ENCODE data around the gene SESN1.
A peak's percentile ranks its signal among the peaks of the same experiment; 100 is the strongest.

SESN1 gene

DNA sequence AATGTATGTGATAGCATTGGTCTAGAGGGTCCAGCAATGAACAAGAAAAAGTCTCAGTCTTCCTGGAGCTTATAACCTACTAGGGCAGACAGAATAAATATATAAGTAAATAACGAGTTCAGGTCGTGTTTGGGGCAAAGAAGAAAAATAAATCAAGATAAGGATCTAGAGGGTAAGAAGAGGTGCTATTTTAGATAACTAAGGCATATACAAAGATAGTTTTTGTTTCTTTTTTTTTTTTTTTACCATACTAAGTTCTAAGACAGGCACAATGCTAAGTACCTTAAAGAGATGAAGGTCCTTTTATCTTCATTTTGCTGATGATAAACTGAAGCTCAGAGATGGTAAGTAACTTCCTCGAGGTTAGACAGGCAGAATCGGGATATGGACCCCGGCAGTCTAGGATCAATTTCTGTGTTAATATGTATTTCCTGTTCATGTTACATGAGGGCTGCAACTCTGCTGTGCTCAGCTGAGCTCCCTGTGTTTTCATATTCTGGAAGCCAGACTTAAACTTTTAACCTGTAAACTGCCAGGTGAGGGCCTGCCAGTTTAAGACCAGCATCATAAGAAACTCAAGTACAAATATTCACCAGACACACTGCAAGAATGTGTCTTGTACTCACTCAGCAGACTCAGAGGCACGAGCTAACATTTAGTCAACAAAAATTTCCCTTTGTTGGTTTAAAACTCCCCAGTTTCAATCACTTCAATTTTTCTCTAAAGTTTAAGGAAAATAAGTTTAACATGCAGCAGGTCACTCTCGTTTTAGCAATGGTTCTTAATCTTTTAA is 23.3 kb downstream of the SESN1 start:
- no peak for DNase-seq (ENCODE audit: low spot score)
- TF ChIP-seq, protein P1, sequence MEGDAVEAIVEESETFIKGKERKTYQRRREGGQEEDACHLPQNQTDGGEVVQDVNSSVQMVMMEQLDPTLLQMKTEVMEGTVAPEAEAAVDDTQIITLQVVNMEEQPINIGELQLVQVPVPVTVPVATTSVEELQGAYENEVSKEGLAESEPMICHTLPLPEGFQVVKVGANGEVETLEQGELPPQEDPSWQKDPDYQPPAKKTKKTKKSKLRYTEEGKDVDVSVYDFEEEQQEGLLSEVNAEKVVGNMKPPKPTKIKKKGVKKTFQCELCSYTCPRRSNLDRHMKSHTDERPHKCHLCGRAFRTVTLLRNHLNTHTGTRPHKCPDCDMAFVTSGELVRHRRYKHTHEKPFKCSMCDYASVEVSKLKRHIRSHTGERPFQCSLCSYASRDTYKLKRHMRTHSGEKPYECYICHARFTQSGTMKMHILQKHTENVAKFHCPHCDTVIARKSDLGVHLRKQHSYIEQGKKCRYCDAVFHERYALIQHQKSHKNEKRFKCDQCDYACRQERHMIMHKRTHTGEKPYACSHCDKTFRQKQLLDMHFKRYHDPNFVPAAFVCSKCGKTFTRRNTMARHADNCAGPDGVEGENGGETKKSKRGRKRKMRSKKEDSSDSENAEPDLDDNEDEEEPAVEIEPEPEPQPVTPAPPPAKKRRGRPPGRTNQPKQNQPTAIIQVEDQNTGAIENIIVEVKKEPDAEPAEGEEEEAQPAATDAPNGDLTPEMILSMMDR (IDR thresholded peaks at IDR 0.05; ENCODE audit: extremely low read depth, missing control alignments), result no peak

- DNase-seq (ENCODE audit: low spot score), result no peak
- TF ChIP-seq, protein P1 (IDR thresholded peaks at IDR 0.05; ENCODE audit: extremely low read depth, missing control alignments), result no peak
These were observed 24.9 kb downstream of the SESN1 start for GRCh38 chr6:109069746-109070145.

DNA sequence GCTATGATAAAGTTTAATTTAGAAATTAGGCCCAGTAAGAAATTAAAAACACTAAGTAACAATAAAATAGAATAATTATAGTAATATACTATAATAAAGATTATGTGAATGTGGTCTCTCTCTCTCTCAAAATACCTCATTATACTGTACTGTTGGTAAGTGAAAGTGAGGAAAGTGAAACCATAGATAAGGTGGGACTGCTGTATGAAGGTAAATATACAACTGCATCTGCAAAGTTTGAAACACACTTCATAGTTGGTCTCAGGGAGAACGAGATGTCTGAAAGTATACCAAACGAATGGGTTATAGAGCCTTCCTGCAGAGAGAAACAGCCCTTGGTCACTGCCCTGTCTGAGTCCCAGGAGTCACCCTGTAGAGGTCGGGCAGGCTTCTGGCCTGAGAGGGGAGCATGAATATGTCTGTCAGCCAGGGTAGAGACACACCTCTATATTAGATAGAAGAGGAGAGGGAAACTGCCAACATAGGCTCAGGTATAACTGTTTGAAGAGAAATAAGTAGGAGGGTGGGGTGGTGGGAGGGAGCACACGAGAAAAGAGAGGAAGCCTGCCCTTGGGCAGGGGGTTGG is 31.8 kb downstream of the SESN1 start:
- DNase-seq (ENCODE audit: low spot score), result no peak
- TF ChIP-seq, protein P1 (IDR thresholded peaks at IDR 0.05; ENCODE audit: extremely low read depth, missing control alignments), result no peak

GRCh38 chr6:109062216-109062615 is 32.4 kb downstream of the SESN1 start:
- TF ChIP-seq, protein P1 (IDR thresholded peaks at IDR 0.05; ENCODE audit: extremely low read depth, missing control alignments), result no peak
- no peak for DNase-seq (ENCODE audit: low spot score)

GRCh38 chr6:109060571-109060970 is 34.1 kb downstream of the SESN1 start:
- DNase-seq (ENCODE audit: low spot score), result no peak
- TF ChIP-seq, protein P1 (IDR thresholded peaks at IDR 0.05; ENCODE audit: extremely low read depth, missing control alignments), result no peak

DNA sequence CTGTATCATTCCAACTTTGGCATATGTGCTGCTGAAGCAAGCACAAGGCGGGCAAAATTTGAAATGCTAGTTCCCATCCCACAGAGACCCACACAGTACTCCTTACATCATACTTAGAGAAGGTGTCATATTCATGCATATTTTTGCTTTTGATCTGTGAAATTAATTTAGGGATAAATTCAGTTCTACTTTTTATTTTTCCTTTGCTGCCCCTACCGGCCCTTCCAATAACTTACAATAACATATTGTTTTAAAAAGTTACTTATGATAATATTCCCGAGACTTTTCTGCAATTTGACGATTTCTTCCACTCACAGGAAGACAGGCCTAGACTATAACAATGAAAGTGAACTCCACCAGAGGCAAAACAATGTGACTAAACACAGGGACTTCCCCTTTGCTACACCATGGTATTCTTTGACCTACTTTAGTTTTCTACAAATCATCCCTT is 35.0 kb downstream of the SESN1 start:
- peak; percentile 45 for DNase-seq (ENCODE audit: low spot score)
- TF ChIP-seq, protein P1 (IDR thresholded peaks at IDR 0.05; ENCODE audit: extremely low read depth, missing control alignments), result no peak

DNA sequence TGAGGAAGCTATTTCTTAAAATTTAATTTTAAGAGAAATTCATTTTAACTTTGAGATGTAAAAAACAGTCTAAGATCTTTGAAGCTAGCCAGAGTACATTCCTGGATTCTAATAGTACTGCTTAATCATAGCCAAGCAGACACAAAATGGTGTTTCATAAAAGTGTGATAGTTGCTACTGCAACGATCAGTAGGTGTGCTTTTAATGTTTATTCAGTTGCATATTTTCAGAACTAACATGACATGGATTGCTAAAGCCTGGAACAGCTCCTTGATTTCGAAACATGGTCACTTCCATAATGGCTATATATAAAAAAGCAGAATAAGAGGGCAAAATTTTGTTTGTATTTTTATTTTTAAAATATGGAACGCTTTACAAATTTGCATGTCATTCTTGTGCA is 35.5 kb downstream of the SESN1 start:
- DNase-seq (ENCODE audit: low spot score), result no peak
- TF ChIP-seq, protein P1 (IDR thresholded peaks at IDR 0.05; ENCODE audit: extremely low read depth, missing control alignments), result no peak

All from GM20000 (cell line).